B cell (primary cell): ENCODE data around the gene ASB8. TPM values are rescaled to one million over a fixed set of nuclear protein-coding genes. Genes with fewer than 3 reads are reported as not detected.

ENCODE experiments used
- ATAC-seq: fragments of 200-7000 bp; cut with Tn5 transposase; one replicate; pipeline ENCODE4 v1.10.0; 2021; ENCODE audit warnings: low read depth, mild to moderate bottlenecking, moderate number of reproducible peaks, moderate library complexity
- CTCF ChIA-PET: fragments of 350-600 bp; sonication (Branson Sonifier 250); formaldehyde crosslinking; loops from one replicate; lab custom pipeline; 2021; ENCODE audit warnings: antibody characterized with exemption, inconsistent platforms; lab: Charles Lee
- POLR2A ChIA-PET: fragments of 350-600 bp; sonication (Branson Sonifier 250); formaldehyde crosslinking; loops from one replicate; lab custom pipeline; 2021; ENCODE audit warnings: antibody characterized with exemption; lab: Charles Lee
- DNase-seq: peaks from one replicate; pipeline ENCODE4 v3.0.0; 2013
- H2AFZ ChIP-seq: 2 replicates; pipeline ENCODE4 v1.6.1; 2012; ENCODE audit warnings: mild to moderate bottlenecking, low read depth, low read length; ENCODE audit not compliant: insufficient read depth, poor library complexity, severe bottlenecking
- H3K27ac ChIP-seq, 2 donors: 1 replicate in 1 of 2; 2 replicates in 1 of 2; pipeline ENCODE4 v1.5.1; 2012 to 2013; ENCODE audit warnings: low read length in 2 of 2, mild to moderate bottlenecking in 2 of 2, moderate library complexity in 1 of 2
- H3K27me3 ChIP-seq, 4 experiments: fragments of 200-600 bp in 1 of 4; sonication (generic) in 1 of 4; replicated peaks in 1 of 4; 1 replicate in 2 of 4; 2 replicates in 2 of 4; pipeline versions ENCODE4 v1.6.1 to v1.7.0; 2013 to 2016; ENCODE audit warnings: low read length in 3 of 4, mild to moderate bottlenecking in 2 of 4, mixed read lengths in 1 of 4, moderate library complexity in 1 of 4; ENCODE audit not compliant: insufficient read depth in 4 of 4, control insufficient read depth in 3 of 4; ENCODE audit errors: control extremely low read depth in 1 of 4
- H3K36me3 ChIP-seq, 2 experiments: replicated peaks in 1 of 2; 1 replicate in 1 of 2; 2 replicates in 1 of 2; pipeline versions ENCODE4 v1.6.1 to v1.7.1; 2013; ENCODE audit warnings: low read length in 1 of 2; ENCODE audit not compliant: insufficient read depth in 2 of 2, control insufficient read depth in 1 of 2; ENCODE audit errors: control extremely low read depth in 1 of 2, extremely low read depth in 1 of 2
- H3K4me1 ChIP-seq, 2 donors: fragments of 200-600 bp in 1 of 2; sonication (generic) in 1 of 2; 1 replicate in 1 of 2; 2 replicates in 1 of 2; pipeline versions ENCODE4 v1.5.1 to v1.6.1; 2013 to 2017; ENCODE audit warnings: low read length in 2 of 2; ENCODE audit not compliant: control insufficient read depth in 2 of 2, insufficient read depth in 2 of 2
- H3K4me2 ChIP-seq: replicated peaks from 2 replicates; pipeline ENCODE3; 2012; ENCODE audit warnings: mild to moderate bottlenecking, low read depth, low read length; ENCODE audit not compliant: poor library complexity, severe bottlenecking
- H3K4me3 ChIP-seq, 5 experiments: fragments of 200-600 bp in 1 of 5; sonication (generic) in 1 of 5; 1 replicate in 3 of 5; 2 replicates in 2 of 5; pipeline versions ENCODE4 v1.5.1 to v1.7.0; 2011 to 2016; ENCODE audit warnings: low read length in 4 of 5, mild to moderate bottlenecking in 4 of 5, low read depth in 2 of 5, control low read depth in 1 of 5, moderate library complexity in 1 of 5; ENCODE audit not compliant: insufficient read depth in 1 of 5; ENCODE audit errors: control extremely low read depth in 1 of 5, extremely low read depth in 1 of 5
- H3K79me2 ChIP-seq: fragments of 200-600 bp; sonication (generic); one replicate; pipeline ENCODE4 v1.6.0; 2016; ENCODE audit warnings: low read length; ENCODE audit not compliant: control insufficient read depth, insufficient read depth
- H3K9ac ChIP-seq: fragments of 200-600 bp; sonication (generic); 2 replicates; pipeline ENCODE4 v1.6.1; 2017; ENCODE audit warnings: mild to moderate bottlenecking, low read length, moderate library complexity
- H3K9me3 ChIP-seq, 3 donors: one replicate each; pipeline versions ENCODE4 v1.6.1 to v1.7.1; 2013; ENCODE audit warnings: low read length in 2 of 3; ENCODE audit not compliant: control insufficient read depth in 2 of 3, insufficient read depth in 1 of 3; ENCODE audit errors: control extremely low read depth in 1 of 3
- H4K20me1 ChIP-seq: 2 replicates; pipeline ENCODE4 v1.6.0; 2012; ENCODE audit warnings: mild to moderate bottlenecking, low read length; ENCODE audit not compliant: insufficient read depth, control insufficient read depth, poor library complexity, severe bottlenecking
- H3K27ac Mint-ChIP-seq: one replicate; pipeline ENCODE4 v1.8.0; 2021; ENCODE audit warnings: mixed read lengths
- H3K27me3 Mint-ChIP-seq: one replicate; pipeline ENCODE4 v1.8.0; 2021; ENCODE audit warnings: mixed read lengths
- H3K4me1 Mint-ChIP-seq: one replicate; pipeline ENCODE4 v1.8.0; 2021; ENCODE audit warnings: mixed read lengths
- H3K4me3 Mint-ChIP-seq: one replicate; pipeline ENCODE4 v1.8.0; 2021; ENCODE audit warnings: mixed read lengths
- H3K9me3 Mint-ChIP-seq: one replicate; pipeline ENCODE4 v1.8.0; 2022; ENCODE audit warnings: mixed read lengths; ENCODE audit not compliant: insufficient read depth
- CTCF ChIP-seq: fragments of 200-600 bp; IDR thresholded peaks from one replicate; pipeline ENCODE4 v1.8.0; 2022; ENCODE audit warnings: antibody characterized with exemption, mild to moderate bottlenecking
- EZH2 ChIP-seq: IDR thresholded peaks from 2 replicates; pipeline ENCODE4 v1.6.1; 2012; ENCODE audit warnings: borderline replicate concordance, low read depth, mild to moderate bottlenecking, moderate library complexity, low read length; ENCODE audit not compliant: insufficient read depth, poor library complexity, severe bottlenecking
- WGBS: methylation state at CpG from one replicate; pipeline ENCODE4 v1.1.5; 2013; ENCODE audit warnings: missing lambda C conversion rate; ENCODE audit not compliant: insufficient coverage; 5-methylcytosine and 5-hydroxymethylcytosine counted together
- intact Hi-C: fragments of 100-400 bp; cut with micrococcal nuclease; formaldehyde crosslinking; loops from one replicate; pipeline ENCODE4 v1.10.0; 2022
- polyA plus RNA-seq: library from polyadenylated mRNA; depleted of rRNA; stranded (reverse); fragments of >200 nt; gene quantifications from 2 replicates; pipeline ENCODE4 v1.2.3, GENCODE V29; 2012
- total RNA-seq, 2 donors: library from RNA; stranded (reverse); fragments of 120-200 nt in 1 of 2; gene quantifications; 1 replicate in 1 of 2; 2 replicates in 1 of 2; pipeline versions ENCODE4 v1.2.3 to v1.2.4, GENCODE V29; 2013 to 2022

The ASB8 gene
- total and polyA plus RNA-seq, 2 donors (not counting 1 experiment from before 2014, with no cell fraction given): 22.7 to 54.8 TPM

GRCh38 chr12:48131517-48131916 is 25.8 kb downstream of the ASB8 start:
- 100% methylated on average over 1 of the region's 2 CpGs for WGBS
- no peak overlapping the region for H3K4me3 Mint-ChIP-seq
- Histone ChIP-seq H3K4me1 (no peaks in the 10 kb centered on the region), H3K79me2 (no peaks in the 10 kb centered on the region), H3K27ac (no peak overlapping the region), H3K9me3 (no peaks in the 10 kb centered on the region), H3K27me3 (no peaks in the 10 kb centered on the region), H3K4me3 (no peak overlapping the region), H2AFZ (no peak overlapping the region), H3K4me2 (no peak overlapping the region), H3K36me3 (peaks cover 0 to 63% of the 10 kb centered on the region in 2 experiments), H4K20me1 (no peaks in the 10 kb centered on the region), H3K9ac (no peak overlapping the region)
- CTCF ChIA-PET: no interaction called here
- DNase-seq: no peak
- POLR2A ChIA-PET: no interaction called here
- intact Hi-C loops: no loop called here
- no peak overlapping the region for H3K27ac Mint-ChIP-seq
- H3K27me3 Mint-ChIP-seq: no peaks in the 10 kb centered on the region
- TF ChIP-seq EZH2 (no peak), CTCF (no peak)
- ATAC-seq: no peak
- no peaks in the 10 kb centered on the region for H3K4me1 Mint-ChIP-seq
- H3K9me3 Mint-ChIP-seq: no peaks in the 10 kb centered on the region

DNA sequence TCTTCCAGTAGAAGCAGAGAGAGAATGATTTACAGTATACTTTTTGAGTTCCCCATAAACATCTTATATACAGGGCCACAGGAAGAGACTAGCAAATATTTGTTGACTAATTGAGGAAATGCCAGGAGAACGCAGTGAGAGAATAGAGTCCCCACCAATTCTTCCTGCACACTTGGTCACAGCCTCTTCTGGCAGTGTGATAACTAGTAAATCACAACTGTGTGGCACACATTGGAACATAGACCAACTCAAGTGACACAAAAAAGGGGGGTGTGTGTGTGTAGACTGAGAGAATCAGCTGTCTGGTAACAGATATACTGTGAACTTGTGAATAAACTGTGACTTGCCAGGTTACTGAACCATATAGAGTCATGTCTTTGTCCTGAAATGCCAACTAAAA is 27.9 kb downstream of the ASB8 start:
- H3K36me3 ChIP-seq: peaks cover 0 to 53% of the 10 kb centered on the region in 2 experiments
- H3K27ac Mint-ChIP-seq: no peak overlapping the region
- ChIA-PET CTCF (interaction anchor here (0.8 kb wide), 1 partner anchor 24 kb away, joined by 3 read pairs; the partner anchor contains the start of gene SENP1), POLR2A (no interaction called here)
- no CpG with 5 or more reads among the region's 1 CpG for WGBS
- TF ChIP-seq CTCF (no peak), EZH2 (no peak)
- H3K79me2 ChIP-seq: no peaks in the 10 kb centered on the region
- no peak overlapping the region for H3K4me2 ChIP-seq
- no peaks in the 10 kb centered on the region for H3K27me3 Mint-ChIP-seq
- DNase-seq: no peak
- no peak overlapping the region for H3K27ac ChIP-seq
- no peaks in the 10 kb centered on the region for H4K20me1 ChIP-seq
- no peaks in the 10 kb centered on the region for H3K9me3 ChIP-seq
- no peak overlapping the region for H3K4me3 Mint-ChIP-seq
- no peak overlapping the region for H3K4me3 ChIP-seq
- H3K9me3 Mint-ChIP-seq: no peaks in the 10 kb centered on the region
- intact Hi-C loops: no loop called here
- no peak for ATAC-seq
- H3K4me1 ChIP-seq: no peaks in the 10 kb centered on the region
- no peak overlapping the region for H2AFZ ChIP-seq
- no peaks in the 10 kb centered on the region for H3K27me3 ChIP-seq
- no peak overlapping the region for H3K9ac ChIP-seq
- no peaks in the 10 kb centered on the region for H3K4me1 Mint-ChIP-seq
